ENCODE results near the gene PLA2G2C.

The PLA2G2C gene

GRCh38 chr1:20183035-20183434 lies 3.3 kb downstream of the PLA2G2C start:
- no peak for DNase-seq

- no peak for DNase-seq
Observed at GRCh38 chr1:20182415-20182814, 3.9 kb downstream of the PLA2G2C start.

- DNase-seq: no peak
Observed at GRCh38 chr1:20180844-20181207, 5.5 kb downstream of the PLA2G2C start.

- no peak for DNase-seq
Observed at GRCh38 chr1:20180129-20180843, 6.0 kb downstream of the PLA2G2C start.

GRCh38 chr1:20179371-20180128 lies 6.8 kb downstream of the PLA2G2C start:
- no peak for DNase-seq

- DNase-seq: no peak
Observed at GRCh38 chr1:20178634-20179370, 7.5 kb downstream of the PLA2G2C start.

- no peak for DNase-seq
Observed at GRCh38 chr1:20174937-20175666, 11.2 kb downstream of the PLA2G2C start.

- DNase-seq: no peak
Observed at GRCh38 chr1:20172033-20172590, 14.2 kb downstream of the PLA2G2C start.

GRCh38 chr1:20169932-20170331 lies 16.4 kb downstream of the PLA2G2C start:
- no peak for DNase-seq

- DNase-seq: no peak
Observed at GRCh38 chr1:20168564-20169491, 17.5 kb downstream of the PLA2G2C start.

- no peak for DNase-seq
Observed at GRCh38 chr1:20167126-20167525, 19.2 kb downstream of the PLA2G2C start.

GRCh38 chr1:20166051-20166450 lies 20.3 kb downstream of the PLA2G2C start:
- DNase-seq: no peak

- DNase-seq: no peak
Observed at GRCh38 chr1:20165522-20165951, 20.8 kb downstream of the PLA2G2C start.

- DNase-seq: no peak
Observed at GRCh38 chr1:20164694-20165202, 21.6 kb downstream of the PLA2G2C start.

GRCh38 chr1:20160034-20160433 lies 26.3 kb downstream of the PLA2G2C start:
- no peak for DNase-seq

- DNase-seq: no peak
Observed at GRCh38 chr1:20158358-20159070, 27.8 kb downstream of the PLA2G2C start.

- no peak for DNase-seq
Observed at GRCh38 chr1:20154301-20154831, 32.0 kb downstream of the PLA2G2C start.

- DNase-seq: no peak
Observed at GRCh38 chr1:20153000-20153418, 33.3 kb downstream of the PLA2G2C start.

GRCh38 chr1:20152599-20152930 lies 33.8 kb downstream of the PLA2G2C start:
- no peak for DNase-seq

GRCh38 chr1:20151906-20152598 lies 34.3 kb downstream of the PLA2G2C start:
- peak; percentile 74 for DNase-seq
